ENCODE results near the gene TEX36.

Gene TEX36

GRCh38 chr10:125640653-125641052, 42.3 kb downstream of the TEX36 start:
- Histone ChIP-seq H3K79me2 (ENCODE audit: insufficient read depth, low read length) (no peaks in the 10 kb centered on the region), H3K27me3 (ENCODE audit: insufficient read depth, low read length) (no peaks in the 10 kb centered on the region), H3K4me3 (ENCODE audit: low read depth, low read length, poor library complexity, severe bottlenecking) (no peak overlapping the region), H3K9ac (ENCODE audit: low read length) (no peak overlapping the region), H3K9me3 (ENCODE audit: low read length) (no peaks in the 10 kb centered on the region), H3K36me3 (ENCODE audit: insufficient read depth, low read length) (no peaks in the 10 kb centered on the region), H4K20me1 (ENCODE audit: insufficient read depth, low read length) (no peaks in the 10 kb centered on the region), H3F3A (ENCODE audit: insufficient read depth, low read length) (no peaks in the 10 kb centered on the region), H3K4me1 (ENCODE audit: insufficient read depth, low read length, severe bottlenecking) (no peaks in the 10 kb centered on the region), H3K9me2 (ENCODE audit: low read depth, low read length) (no peaks in the 10 kb centered on the region), H3K4me2 (ENCODE audit: low read length) (no peak overlapping the region), H2AFZ (ENCODE audit: low read length) (no peak overlapping the region), H3K27ac (ENCODE audit: low read depth, low read length, poor library complexity, severe bottlenecking) (no peak overlapping the region)
- TF ChIP-seq CTCF (IDR thresholded peaks at IDR 0.05; ENCODE audit: low read length) = no peak
- TF ChIP-seq EZH2 (IDR thresholded peaks at IDR 0.05; ENCODE audit: borderline replicate concordance, low read length) = no peak

GRCh38 chr10:125639846-125640245, 43.1 kb downstream of the TEX36 start:
- no peaks in the 10 kb centered on the region for H3F3A ChIP-seq (ENCODE audit: insufficient read depth, low read length)
- no peaks in the 10 kb centered on the region for H3K4me1 ChIP-seq (ENCODE audit: insufficient read depth, low read length, severe bottlenecking)
- TF ChIP-seq EZH2 (IDR thresholded peaks at IDR 0.05; ENCODE audit: borderline replicate concordance, low read length) (no peak), CTCF (IDR thresholded peaks at IDR 0.05; ENCODE audit: low read length) (no peak)
- H3K9me2 ChIP-seq (ENCODE audit: low read depth, low read length) = no peaks in the 10 kb centered on the region
- H3K4me3 ChIP-seq (ENCODE audit: low read depth, low read length, poor library complexity, severe bottlenecking) = no peak overlapping the region
- no peak overlapping the region for H3K9ac ChIP-seq (ENCODE audit: low read length)
- no peaks in the 10 kb centered on the region for H3K79me2 ChIP-seq (ENCODE audit: insufficient read depth, low read length)
- no peak overlapping the region for H2AFZ ChIP-seq (ENCODE audit: low read length)
- no peak overlapping the region for H3K27ac ChIP-seq (ENCODE audit: low read depth, low read length, poor library complexity, severe bottlenecking)
- H3K4me2 ChIP-seq (ENCODE audit: low read length) = no peak overlapping the region
- no peaks in the 10 kb centered on the region for H3K9me3 ChIP-seq (ENCODE audit: low read length)
- no peaks in the 10 kb centered on the region for H4K20me1 ChIP-seq (ENCODE audit: insufficient read depth, low read length)
- H3K36me3 ChIP-seq (ENCODE audit: insufficient read depth, low read length) = no peaks in the 10 kb centered on the region
- no peaks in the 10 kb centered on the region for H3K27me3 ChIP-seq (ENCODE audit: insufficient read depth, low read length)

- H2AFZ ChIP-seq (ENCODE audit: low read length) = no peak overlapping the region
- H3K4me1 ChIP-seq (ENCODE audit: insufficient read depth, low read length, severe bottlenecking) = no peaks in the 10 kb centered on the region
- H3K27me3 ChIP-seq (ENCODE audit: insufficient read depth, low read length) = no peaks in the 10 kb centered on the region
- no peaks in the 10 kb centered on the region for H3K9me2 ChIP-seq (ENCODE audit: low read depth, low read length)
- H3K4me2 ChIP-seq (ENCODE audit: low read length) = no peak overlapping the region
- no peaks in the 10 kb centered on the region for H4K20me1 ChIP-seq (ENCODE audit: insufficient read depth, low read length)
- TF ChIP-seq CTCF (IDR thresholded peaks at IDR 0.05; ENCODE audit: low read length) = no peak
- no peak for TF ChIP-seq EZH2 (IDR thresholded peaks at IDR 0.05; ENCODE audit: borderline replicate concordance, low read length)
- no peak overlapping the region for H3K27ac ChIP-seq (ENCODE audit: low read depth, low read length, poor library complexity, severe bottlenecking)
- no peak overlapping the region for H3K4me3 ChIP-seq (ENCODE audit: low read depth, low read length, poor library complexity, severe bottlenecking)
- no peaks in the 10 kb centered on the region for H3K9me3 ChIP-seq (ENCODE audit: low read length)
- H3K9ac ChIP-seq (ENCODE audit: low read length) = no peak overlapping the region
- H3K36me3 ChIP-seq (ENCODE audit: insufficient read depth, low read length) = no peaks in the 10 kb centered on the region
- no peaks in the 10 kb centered on the region for H3F3A ChIP-seq (ENCODE audit: insufficient read depth, low read length)
- no peaks in the 10 kb centered on the region for H3K79me2 ChIP-seq (ENCODE audit: insufficient read depth, low read length)
Observed at GRCh38 chr10:125638555-125638954, 44.4 kb downstream of the TEX36 start.
